GM12878 (cell line): ENCODE measurements around the gene REPIN1. TPM values are rescaled to one million over a fixed set of nuclear protein-coding genes. Genes with fewer than 3 reads are reported as not detected.

Experiments
- ATAC-seq: fragments of 200-7000 bp; cut with Tn5 transposase; 3 replicates; pipeline ENCODE4 v1.9.1; 2020; ENCODE audit warnings: mild to moderate bottlenecking, moderate library complexity
- BruUV-seq: library from RNA; stranded (reverse); fragments of 400-500 nt; replicated peaks from 2 replicates; lab custom pipeline; 2021; lab: Mats Ljungman, UMichigan
- CTCF ChIA-PET: fragments of 300-600 bp; sonication (Branson Sonifier 250); formaldehyde crosslinking; extraction: SDS; loops from one replicate; lab custom pipeline; 2021; ENCODE audit warnings: inconsistent platforms; lab: Yijun Ruan, JAX
- POLR2A ChIA-PET: fragments of 350-600 bp; formaldehyde crosslinking; extraction: SDS; loops from one replicate; lab custom pipeline; 2021; ENCODE audit warnings: inconsistent platforms; lab: Charles Lee
- RAD21 ChIA-PET: fragments of 300-600 bp; sonication (Branson Sonifier 250); formaldehyde crosslinking; loops from one replicate; lab custom pipeline; 2023; ENCODE audit warnings: antibody characterized with exemption; ENCODE audit not compliant: unreplicated experiment; lab: Charles Lee
- SMC1A ChIA-PET: fragments of 300-600 bp; sonication (Branson Sonifier 250); formaldehyde crosslinking; loops from one replicate; lab custom pipeline; 2023; ENCODE audit not compliant: unreplicated experiment, uncharacterized antibody; lab: Charles Lee
- DNase-seq: peaks from one replicate; pipeline ENCODE4 v3.0.0-alpha.2; 2011; ENCODE audit warnings: low read depth, low spot score
- FAIRE-seq: peaks from 3 replicates; lab custom pipeline; 2011; peaks lifted over from hg19 to GRCh38; lab: Jason Lieb, UNC
- H2AFZ ChIP-seq: 2 replicates; pipeline ENCODE4 v1.6.0; 2011; ENCODE audit warnings: low read depth, low read length, control low read depth; ENCODE audit not compliant: control insufficient read depth
- H3K27ac ChIP-seq: 2 replicates; pipeline ENCODE4 v1.5.1; 2011; ENCODE audit warnings: control low read depth; ENCODE audit not compliant: control insufficient read depth, insufficient read depth
- H3K27me3 ChIP-seq, 2 experiments: replicated peaks in 1 of 2; 2 replicates each; pipeline versions ENCODE4 v1.6.0 to v1.6.1; 2011; ENCODE audit warnings: low read length in 1 of 2; ENCODE audit not compliant: control insufficient read depth in 2 of 2, insufficient read depth in 2 of 2
- H3K36me3 ChIP-seq, 2 experiments: 2 replicates each; pipeline ENCODE4 v1.5.1; 2011; ENCODE audit warnings: low read length in 1 of 2; ENCODE audit not compliant: control insufficient read depth in 2 of 2, insufficient read depth in 2 of 2
- H3K4me1 ChIP-seq: 2 replicates; pipeline ENCODE4 v1.6.1; 2011; ENCODE audit warnings: mild to moderate bottlenecking, low read length, moderate library complexity, mixed read lengths; ENCODE audit not compliant: control insufficient read depth, insufficient read depth
- H3K4me2 ChIP-seq: 2 replicates; pipeline ENCODE4 v1.6.0; 2011; ENCODE audit warnings: control low read depth; ENCODE audit not compliant: control insufficient read depth, insufficient read depth
- H3K4me3 ChIP-seq: fragments of 200-600 bp; sonication (generic); 2 replicates; pipeline ENCODE4 v1.5.1; 2016
- H3K79me2 ChIP-seq: 2 replicates; pipeline ENCODE4 v1.6.0; 2011; ENCODE audit warnings: low read length; ENCODE audit not compliant: control insufficient read depth, insufficient read depth
- H3K9ac ChIP-seq: 2 replicates; pipeline ENCODE4 v1.8.0; 2011; ENCODE audit warnings: low read length, control low read depth, mixed read lengths; ENCODE audit not compliant: control insufficient read depth, insufficient read depth
- H3K9me3 ChIP-seq: replicated peaks from 3 replicates; pipeline ENCODE4 v1.5.1; 2011; ENCODE audit warnings: mild to moderate bottlenecking, low read length; ENCODE audit not compliant: control insufficient read depth, insufficient read depth
- H4K20me1 ChIP-seq: 2 replicates; pipeline ENCODE4 v1.6.0; 2011; ENCODE audit not compliant: control insufficient read depth, insufficient read depth
- CHD1 ChIP-seq: IDR thresholded peaks from 2 replicates; pipeline ENCODE4 v1.6.1; 2012; ENCODE audit warnings: low read depth, low read length, improper control_type of control experiment
- DPF2 ChIP-seq: fragments of 450-650 bp; IDR thresholded peaks from 2 replicates; pipeline ENCODE4 v1.6.1; 2017; ENCODE audit warnings: mild to moderate bottlenecking
- HCFC1 ChIP-seq: fragments of 150-350 bp; IDR thresholded peaks from 2 replicates; pipeline ENCODE4 v1.6.1; 2014; ENCODE audit warnings: low read length
- IKZF2 ChIP-seq, 2 experiments: fragments of 450-650 bp; IDR thresholded peaks; 2 replicates each; pipeline ENCODE4 v1.6.1; 2017; ENCODE audit warnings: mild to moderate bottlenecking in 2 of 2, moderate library complexity in 2 of 2
- NFYA ChIP-seq: IDR thresholded peaks from 2 replicates; pipeline ENCODE4 v1.6.1; 2011; ENCODE audit warnings: low read depth, mild to moderate bottlenecking, low read length, improper control_type of control experiment, borderline replicate concordance
- NR2C2 ChIP-seq: IDR thresholded peaks from 2 replicates; pipeline ENCODE4 v1.6.1; 2011; ENCODE audit warnings: borderline replicate concordance, low read depth; ENCODE audit not compliant: control insufficient read depth, insufficient read length
- NR2F1 ChIP-seq: fragments of 450-650 bp; conservative IDR thresholded peaks from 2 replicates; pipeline ENCODE4 v1.6.1; 2017; ENCODE audit warnings: mild to moderate bottlenecking
- PAX8 ChIP-seq: fragments of 450-650 bp; IDR thresholded peaks from 2 replicates; pipeline ENCODE4 v1.6.1; 2017; ENCODE audit warnings: mild to moderate bottlenecking, moderate library complexity
- PBX3 ChIP-seq: IDR thresholded peaks from 2 replicates; pipeline ENCODE4 v1.6.1; 2011; ENCODE audit warnings: mild to moderate bottlenecking, low read depth, low read length, moderate library complexity; ENCODE audit not compliant: insufficient replicate concordance
- RCOR1 ChIP-seq: conservative IDR thresholded peaks from 2 replicates; pipeline ENCODE4 v1.6.1; 2012; ENCODE audit warnings: low read depth, low read length, improper control_type of control experiment
- RELA ChIP-seq: fragments of 450-650 bp; IDR thresholded peaks from 2 replicates; pipeline ENCODE4 v1.8.0; 2014; ENCODE audit warnings: borderline replicate concordance; ENCODE audit not compliant: partially characterized antibody
- TARDBP ChIP-seq: IDR thresholded peaks from 2 replicates; pipeline ENCODE4 v1.6.1; 2016; ENCODE audit warnings: borderline replicate concordance
- YBX1 ChIP-seq: fragments of 450-650 bp; IDR thresholded peaks from 2 replicates; pipeline ENCODE4 v1.6.1; 2016; ENCODE audit warnings: antibody characterized with exemption
- YY1 ChIP-seq: IDR thresholded peaks from 2 replicates; pipeline ENCODE4 v1.6.1; 2011; ENCODE audit warnings: low read depth, mild to moderate bottlenecking, low read length
- ZNF217 ChIP-seq: fragments of 450-650 bp; IDR thresholded peaks from 2 replicates; pipeline ENCODE4 v1.6.1; 2017; ENCODE audit warnings: antibody characterized with exemption, mild to moderate bottlenecking
- ZNF274 ChIP-seq: IDR thresholded peaks from one replicate; pipeline ENCODE4 v1.8.0; 2011; ENCODE audit not compliant: insufficient read length, insufficient read depth
- WGBS: methylation state at CpG from one replicate; pipeline ENCODE4 v1.1.6; 2016; ENCODE audit warnings: low lambda C conversion rate; ENCODE audit not compliant: insufficient replicate concordance, insufficient coverage; ENCODE audit errors: missing lambda C conversion rate; 5-methylcytosine and 5-hydroxymethylcytosine counted together
- in situ Hi-C: fragments of 300-500 bp; cut with MboI; formaldehyde crosslinking; loops from 9 replicates; pipeline ENCODE4 v1.14.3; 2018; ENCODE audit warnings: mixed read lengths
- intact Hi-C: fragments of 100-400 bp; cut with micrococcal nuclease; formaldehyde crosslinking; loops from one replicate; pipeline ENCODE4 v1.14.2; 2022; ENCODE audit not compliant: unreplicated experiment
- polyA plus RNA-seq, 11 experiments: library from polyadenylated mRNA; depleted of rRNA in 4 of 11; unstranded in 6 of 11; stranded (reverse) in 5 of 11; fragments of >200 nt; fragmentation: Nextera tagmentation in 4 of 11; fragmentation: Illumina TruSeq in 1 of 11; extraction: Ambion mirVana in 4 of 11; extraction: Trizol in 1 of 11; gene quantifications; 1 replicate in 1 of 11; 2 replicates in 10 of 11; pipeline versions ENCODE4 v1.2.1 to v1.2.3, GENCODE V29; 2011 to 2016; ENCODE audit warnings: inconsistent platforms in 2 of 11, missing spikeins in 2 of 11, low read depth in 1 of 11
- total RNA-seq, 4 experiments: library from RNA; depleted of rRNA in 3 of 4; stranded (reverse); fragments of >200 nt in 3 of 4; fragmentation: Illumina TruSeq in 1 of 4; extraction: Trizol in 1 of 4; gene quantifications; 2 replicates each; pipeline versions ENCODE4 v1.2.1 to v1.2.3, GENCODE V29; 2013 to 2021
- TF ChIP-seq, protein P1 (sequence below): fragments of 450-650 bp; IDR thresholded peaks from 2 replicates; pipeline ENCODE4 v1.6.1; 2018; ENCODE audit warnings: borderline replicate concordance, mild to moderate bottlenecking; ENCODE audit not compliant: partially characterized antibody
- TF ChIP-seq, protein P2 (sequence below): IDR thresholded peaks from 2 replicates; pipeline ENCODE4 v1.6.1; 2012; ENCODE audit warnings: low read depth, low read length, improper control_type of control experiment
- TF ChIP-seq, protein P3 (sequence below): IDR thresholded peaks from 2 replicates; pipeline ENCODE4 v1.6.1; 2012; ENCODE audit warnings: low read depth, low read length, improper control_type of control experiment

The REPIN1 gene
- total and polyA plus RNA-seq, 10 of the 15 experiments (the other 5 are each of a cell fraction or from before 2014, with no cell fraction given): 5.1 to 172 (median 76.9) TPM

DNA sequence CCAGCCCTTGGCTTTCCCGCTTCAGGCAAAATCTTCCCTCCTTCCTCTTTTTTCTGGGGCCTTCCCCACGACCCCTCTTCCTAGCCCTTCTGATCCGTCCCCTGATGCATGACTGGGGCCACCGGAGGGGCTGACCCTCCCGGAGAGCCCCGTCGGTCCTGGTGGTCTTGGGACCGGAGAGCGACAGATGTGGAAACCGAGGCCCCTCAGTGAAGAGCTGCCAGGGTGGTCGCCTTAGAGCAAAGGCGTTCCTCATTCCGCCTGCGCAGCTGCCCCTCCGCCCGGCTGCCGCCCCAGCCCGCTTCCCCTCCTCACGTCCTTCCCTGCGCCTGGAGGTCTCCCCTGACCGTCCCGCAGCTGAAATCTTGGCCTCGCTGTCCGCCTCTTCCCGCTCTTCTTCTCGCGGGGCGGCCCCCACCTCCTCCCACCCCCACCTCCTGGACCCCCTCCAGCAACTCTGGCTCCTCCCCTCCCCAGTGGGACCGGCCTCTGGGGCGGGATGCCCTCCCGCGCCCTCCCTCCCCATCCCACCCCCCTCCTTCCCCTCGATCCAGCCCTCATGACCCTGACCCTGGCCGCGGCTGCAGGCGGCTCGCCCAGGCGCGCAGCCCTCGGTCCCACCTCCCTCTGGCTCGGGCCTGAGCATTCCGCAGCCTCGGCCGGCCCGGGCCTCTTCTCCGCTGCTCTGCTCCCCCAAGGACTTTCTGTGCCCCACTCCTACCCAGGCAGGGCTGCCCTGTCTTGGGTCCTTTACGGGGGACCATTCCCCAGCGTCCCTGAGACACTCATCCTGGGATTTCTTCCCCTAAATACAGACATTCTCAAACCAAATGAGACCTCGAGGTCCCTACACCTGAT, 27.1 kb upstream of the REPIN1 start, which contains the start of gene RARRES2 (continued):
- no peak for TF ChIP-seq HCFC1
- TF ChIP-seq, protein P1, sequence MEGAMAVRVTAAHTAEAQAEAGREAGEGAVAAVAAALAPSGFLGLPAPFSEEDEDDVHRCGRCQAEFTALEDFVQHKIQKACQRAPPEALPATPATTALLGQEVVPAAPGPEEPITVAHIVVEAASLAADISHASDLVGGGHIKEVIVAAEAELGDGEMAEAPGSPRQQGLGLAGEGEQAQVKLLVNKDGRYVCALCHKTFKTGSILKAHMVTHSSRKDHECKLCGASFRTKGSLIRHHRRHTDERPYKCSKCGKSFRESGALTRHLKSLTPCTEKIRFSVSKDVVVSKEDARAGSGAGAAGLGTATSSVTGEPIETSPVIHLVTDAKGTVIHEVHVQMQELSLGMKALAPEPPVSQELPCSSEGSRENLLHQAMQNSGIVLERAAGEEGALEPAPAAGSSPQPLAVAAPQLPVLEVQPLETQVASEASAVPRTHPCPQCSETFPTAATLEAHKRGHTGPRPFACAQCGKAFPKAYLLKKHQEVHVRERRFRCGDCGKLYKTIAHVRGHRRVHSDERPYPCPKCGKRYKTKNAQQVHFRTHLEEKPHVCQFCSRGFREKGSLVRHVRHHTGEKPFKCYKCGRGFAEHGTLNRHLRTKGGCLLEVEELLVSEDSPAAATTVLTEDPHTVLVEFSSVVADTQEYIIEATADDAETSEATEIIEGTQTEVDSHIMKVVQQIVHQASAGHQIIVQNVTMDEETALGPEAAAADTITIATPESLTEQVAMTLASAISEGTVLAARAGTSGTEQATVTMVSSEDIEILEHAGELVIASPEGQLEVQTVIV: no peak
- TF ChIP-seq ZNF274: no peak
- no peak for TF ChIP-seq NR2F1
- no peak for TF ChIP-seq YY1

- Histone ChIP-seq H3K27ac (no peak overlapping the region), H3K79me2 (no peaks in the 10 kb centered on the region), H3K9ac (no peak overlapping the region), H4K20me1 (no peaks in the 10 kb centered on the region), H3K27me3 (peaks cover 0 to 5% of the 10 kb centered on the region in 2 experiments; a peak in 3 of 4 replicates), H3K4me1 (peaks cover 8% of the 10 kb centered on the region), H3K4me3 (no peak overlapping the region), H2AFZ (no peak overlapping the region), H3K9me3 (peaks cover 5% of the 10 kb centered on the region; the same call in 2 of the 3 replicates), H3K4me2 (no peak overlapping the region), H3K36me3 (peaks cover 0 to 3% of the 10 kb centered on the region in 2 experiments; a peak in 2 of 4 replicates)
- ATAC-seq (no peak), DNase-seq (no peak), FAIRE-seq (no peak)
- 90% methylated on average over 9 of the region's 9 CpGs for WGBS
- SMC1A ChIA-PET: interaction anchor here (0.7 kb wide), 1 partner anchor 14 kb away, joined by 4 read pairs; no protein-coding TSS in a partner anchor
- intact Hi-C loops (no loop called here), in situ Hi-C loops (no loop called here)
- no TSS peak for BruUV-seq
- CTCF ChIA-PET: interaction anchor here (1.7 kb wide), 1 partner anchor 14 kb away, joined by 4 read pairs; no protein-coding TSS in a partner anchor
- POLR2A ChIA-PET: interaction anchor here (0.6 kb wide), 1 partner anchor 26 kb away, joined by 6 read pairs; no protein-coding TSS in a partner anchor
- RAD21 ChIA-PET: no interaction called here
- TF ChIP-seq PAX8 (no peak), TARDBP (no peak), RELA (no peak), NR2C2 (no peak), RCOR1 (no peak), YBX1 (no peak), PBX3 (no peak), IKZF2 (IDR thresholded peaks at IDR 0.05) (no peak), NFYA (no peak), DPF2 (no peak), CHD1 (no peak), ZNF217 (no peak)
- TF ChIP-seq, protein P2, sequence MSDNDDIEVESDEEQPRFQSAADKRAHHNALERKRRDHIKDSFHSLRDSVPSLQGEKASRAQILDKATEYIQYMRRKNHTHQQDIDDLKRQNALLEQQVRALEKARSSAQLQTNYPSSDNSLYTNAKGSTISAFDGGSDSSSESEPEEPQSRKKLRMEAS: no peak
- TF ChIP-seq, protein P3, sequence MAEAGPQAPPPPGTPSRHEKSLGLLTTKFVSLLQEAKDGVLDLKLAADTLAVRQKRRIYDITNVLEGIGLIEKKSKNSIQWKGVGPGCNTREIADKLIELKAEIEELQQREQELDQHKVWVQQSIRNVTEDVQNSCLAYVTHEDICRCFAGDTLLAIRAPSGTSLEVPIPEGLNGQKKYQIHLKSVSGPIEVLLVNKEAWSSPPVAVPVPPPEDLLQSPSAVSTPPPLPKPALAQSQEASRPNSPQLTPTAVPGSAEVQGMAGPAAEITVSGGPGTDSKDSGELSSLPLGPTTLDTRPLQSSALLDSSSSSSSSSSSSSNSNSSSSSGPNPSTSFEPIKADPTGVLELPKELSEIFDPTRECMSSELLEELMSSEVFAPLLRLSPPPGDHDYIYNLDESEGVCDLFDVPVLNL: no peak
Observed at GRCh38 chr7:150342121-150342408, 26.6 kb upstream of the REPIN1 start.
